ENCODE measurements around the gene HMOX2.
A peak's percentile ranks its signal among the peaks of the same experiment; 100 is the strongest.

HMOX2 gene

GRCh38 chr16:4505356-4506147, 29.4 kb downstream of the HMOX2 start:
- peak in 2 of 4 experiments; percentile 47 to 69 for DNase-seq

DNA sequence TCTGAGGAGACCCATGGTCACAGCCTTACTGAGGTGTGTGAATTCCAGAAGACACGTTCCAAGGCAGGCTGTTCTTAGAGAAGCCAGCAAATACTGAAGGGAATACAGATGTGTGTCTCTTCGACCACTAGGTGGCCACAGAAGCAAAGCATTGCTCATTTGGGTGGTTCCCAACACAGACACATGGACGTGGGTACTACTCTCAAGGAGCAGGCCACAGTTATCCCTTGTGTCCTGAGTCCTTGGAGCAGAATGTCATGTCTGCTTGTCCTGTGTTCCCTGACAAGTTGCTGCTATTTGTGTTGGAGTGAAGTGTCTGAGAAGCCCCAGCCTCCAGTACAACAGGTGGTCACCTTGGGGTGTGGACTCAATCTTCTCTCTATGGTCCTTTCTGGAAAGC, 30.3 kb downstream of the HMOX2 start:
- peak in 1 of 4 experiments; percentile 28 for DNase-seq

DNA sequence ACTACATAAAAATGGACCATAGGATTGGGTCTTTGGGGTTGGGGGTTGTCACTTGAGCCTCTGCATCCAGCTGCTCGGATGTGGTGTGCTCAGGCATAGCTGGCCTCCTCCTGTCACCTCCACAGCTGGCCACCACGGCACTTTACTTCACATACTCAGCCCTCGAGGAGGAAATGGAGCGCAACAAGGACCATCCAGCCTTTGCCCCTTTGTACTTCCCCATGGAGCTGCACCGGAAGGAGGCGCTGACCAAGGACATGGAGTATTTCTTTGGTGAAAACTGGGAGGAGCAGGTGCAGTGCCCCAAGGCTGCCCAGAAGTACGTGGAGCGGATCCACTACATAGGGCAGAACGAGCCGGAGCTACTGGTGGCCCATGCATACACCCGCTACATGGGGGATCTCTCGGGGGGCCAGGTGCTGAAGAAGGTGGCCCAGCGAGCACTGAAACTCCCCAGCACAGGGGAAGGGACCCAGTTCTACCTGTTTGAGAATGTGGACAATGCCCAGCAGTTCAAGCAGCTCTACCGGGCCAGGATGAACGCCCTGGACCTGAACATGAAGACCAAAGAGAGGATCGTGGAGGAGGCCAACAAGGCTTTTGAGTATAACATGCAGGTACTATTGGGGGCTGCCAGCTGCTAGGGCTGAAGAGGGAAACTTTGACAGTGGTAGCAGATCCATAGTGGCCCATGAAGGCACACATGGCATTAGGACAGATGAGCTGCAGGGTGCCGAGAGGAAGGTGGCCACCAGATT, 31.6 kb downstream of the HMOX2 start:
- DNase-seq, result no peak

GRCh38 chr16:4508806-4509205, 32.6 kb downstream of the HMOX2 start:
- DNase-seq, result no peak

- DNase-seq, result no peak
Measured at GRCh38 chr16:4509420-4509819, 33.2 kb downstream of the HMOX2 start.

- no peak for DNase-seq
Measured at GRCh38 chr16:4510131-4510530, 33.9 kb downstream of the HMOX2 start.

DNA sequence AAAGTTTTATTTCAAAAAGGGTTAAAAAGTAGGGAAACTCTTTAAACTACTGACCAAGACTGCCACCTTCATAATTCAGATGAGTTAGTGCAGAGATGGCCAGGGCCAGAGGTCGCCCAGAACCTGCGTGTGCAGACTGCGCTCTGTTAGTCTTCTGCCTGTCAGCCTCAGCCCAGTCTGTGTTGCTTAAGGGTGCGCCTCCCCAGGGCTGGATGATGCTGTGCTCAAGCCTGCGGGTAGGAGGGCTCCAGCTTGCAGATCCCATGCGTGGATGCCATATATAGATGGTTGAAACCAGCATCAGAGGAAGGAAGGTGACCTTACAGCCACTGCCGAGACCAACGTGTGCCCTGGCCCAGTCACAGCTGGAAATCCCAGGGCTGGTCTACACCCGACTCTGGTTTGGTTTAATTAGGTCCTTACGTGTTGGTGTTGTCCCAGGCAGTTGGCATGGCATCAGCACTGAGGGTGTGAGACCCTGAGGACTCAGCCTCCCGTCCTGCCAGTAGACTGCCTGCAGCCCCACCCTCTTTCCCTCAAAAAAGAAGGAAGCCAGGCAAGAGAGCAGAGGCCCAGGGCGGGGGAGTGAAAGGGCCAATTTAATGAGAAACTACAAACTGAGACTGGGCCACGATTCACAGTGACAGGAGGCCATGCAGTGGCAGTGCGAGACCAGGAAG, 34.7 kb downstream of the HMOX2 start:
- no peak for DNase-seq

GRCh38 chr16:4511441-4512082, 35.4 kb downstream of the HMOX2 start:
- no peak for DNase-seq

DNA sequence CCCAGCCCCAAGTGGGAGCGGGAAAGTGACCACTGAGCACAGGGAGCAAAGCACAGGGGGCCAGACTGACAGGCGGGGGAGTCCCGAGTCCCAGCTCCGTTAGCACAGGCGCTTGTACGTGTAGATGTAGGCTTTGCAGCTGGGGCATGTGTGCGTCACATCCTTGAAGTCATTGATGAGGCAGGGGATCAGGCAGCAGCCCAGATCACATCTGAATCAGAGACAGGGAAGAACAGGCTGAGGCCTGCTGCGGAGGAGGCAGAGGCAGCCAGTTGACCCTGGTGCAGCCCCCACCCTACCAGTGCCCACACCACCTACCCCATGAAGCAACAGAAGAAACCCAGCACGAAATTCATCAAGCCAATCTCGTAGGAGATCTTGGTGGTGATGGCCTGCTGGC, 36.3 kb downstream of the HMOX2 start:
- no peak for DNase-seq

DNA sequence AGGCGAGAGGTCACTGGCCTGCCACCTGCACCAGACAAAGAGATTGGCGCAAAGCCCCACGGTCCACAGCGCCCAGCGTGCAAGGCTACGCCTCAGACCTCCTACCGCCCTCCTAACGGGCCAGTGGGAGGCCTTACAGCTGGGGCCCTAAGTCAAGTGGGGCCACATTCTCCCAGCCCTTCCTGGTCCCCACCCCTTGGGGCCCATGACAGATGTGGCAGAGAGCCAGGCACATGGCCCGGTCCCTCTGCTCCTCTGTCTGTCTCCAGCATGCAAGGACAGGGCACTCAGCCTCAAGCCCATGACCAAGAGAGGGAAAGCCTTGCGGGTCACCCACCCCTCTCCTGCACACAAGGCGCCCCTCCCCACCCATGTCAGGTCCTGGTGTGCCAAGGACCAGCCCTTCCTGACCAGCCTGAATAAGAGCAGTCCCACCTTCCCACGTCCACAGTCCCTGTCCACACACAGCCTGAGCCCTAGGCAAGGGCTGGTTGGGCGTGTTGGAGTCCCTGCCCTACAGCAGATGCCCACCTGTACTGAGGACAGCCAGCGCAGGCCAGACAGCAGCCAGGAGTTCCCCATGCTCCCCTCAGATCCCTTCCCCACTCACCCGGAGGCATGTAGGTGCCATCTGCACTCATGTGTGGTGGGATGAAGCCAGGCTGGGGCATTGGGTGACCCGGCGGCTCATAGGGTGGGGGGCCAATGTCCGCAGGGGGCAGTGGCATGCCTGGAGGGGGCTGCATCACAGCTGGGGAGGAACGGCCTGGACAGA, 37.1 kb downstream of the HMOX2 start:
- DNase-seq, result no peak

DNA sequence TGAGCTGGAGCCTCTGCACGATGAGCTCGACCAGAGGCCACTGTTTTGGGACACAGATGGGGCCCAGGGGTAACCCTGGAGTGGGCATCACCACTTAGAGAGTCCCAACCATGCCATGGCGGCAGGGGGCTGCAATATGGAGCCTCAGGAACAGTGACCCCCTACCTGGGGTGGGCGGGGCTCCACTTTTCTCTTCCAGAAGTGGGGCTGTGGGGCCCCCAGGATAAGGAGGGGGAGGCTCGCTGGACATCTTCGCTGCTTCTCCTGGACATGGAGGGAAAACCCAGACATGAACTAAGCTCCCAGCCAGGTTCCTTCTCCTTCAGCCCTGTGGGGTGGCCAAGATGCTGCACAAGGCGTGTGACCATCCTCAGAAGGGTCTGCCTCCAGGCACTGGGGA, 37.7 kb downstream of the HMOX2 start:
- DNase-seq, result no peak

GRCh38 chr16:4514606-4515005, 38.4 kb downstream of the HMOX2 start:
- DNase-seq, result no peak

DNA sequence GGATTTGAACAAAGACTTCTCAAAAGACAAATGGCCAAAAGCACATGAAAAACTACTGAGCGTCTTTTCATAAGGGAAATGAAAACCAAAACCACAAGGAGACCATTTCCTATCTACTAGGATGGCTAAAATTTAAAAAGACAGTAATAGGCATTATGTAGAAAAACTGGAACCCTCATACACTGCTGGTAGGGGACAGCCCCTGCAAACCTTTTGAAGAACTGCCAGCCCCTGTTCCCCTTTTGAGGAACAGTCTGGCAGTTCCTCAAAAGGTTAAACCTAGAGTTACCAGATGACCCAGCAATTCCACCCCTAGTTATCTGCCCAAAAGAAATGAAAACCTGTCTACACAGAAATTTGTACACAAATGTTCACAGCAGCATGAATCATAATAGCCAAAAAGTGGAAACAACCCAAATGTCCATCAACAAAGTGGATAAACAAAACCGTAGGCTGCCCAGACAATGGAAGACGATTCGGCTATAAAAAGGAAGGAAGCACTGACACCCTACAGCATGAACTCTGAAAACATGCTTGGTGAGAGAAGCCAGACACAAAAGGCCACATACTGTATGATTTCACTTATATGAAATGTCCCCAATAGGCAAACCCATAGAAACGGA, 39.5 kb downstream of the HMOX2 start:
- DNase-seq, result no peak

GRCh38 chr16:4517812-4518680, 41.8 kb downstream of the HMOX2 start:
- DNase-seq, result no peak

GRCh38 chr16:4519274-4520058, 43.3 kb downstream of the HMOX2 start:
- no peak for DNase-seq

- no peak for DNase-seq
Measured at GRCh38 chr16:4520913-4521312, 44.7 kb downstream of the HMOX2 start.

DNA sequence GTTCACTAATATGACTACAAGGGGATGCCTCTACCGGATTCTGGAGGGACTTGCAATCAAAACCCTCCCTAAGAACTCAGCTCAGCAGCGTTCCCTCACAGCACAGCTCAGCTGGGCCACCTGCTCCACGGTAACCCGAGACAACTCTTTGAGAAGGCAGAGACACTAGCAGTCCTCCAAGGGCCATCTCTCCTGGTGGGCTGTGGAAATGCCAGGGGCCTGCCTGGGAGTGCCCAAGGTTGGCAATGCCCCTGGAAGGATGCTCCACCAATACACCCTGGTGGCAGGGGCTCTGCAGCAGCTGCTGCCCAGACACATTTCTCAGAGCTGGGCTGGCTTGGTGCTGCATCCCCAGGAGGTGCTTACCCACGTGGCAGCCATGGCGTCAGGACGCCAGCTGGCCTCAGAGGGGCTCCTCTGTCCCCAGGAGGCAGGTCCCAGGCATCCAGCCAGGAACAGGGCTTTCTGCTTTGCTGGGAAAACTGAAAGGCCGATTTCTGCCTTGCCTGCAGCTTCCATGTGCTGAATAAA, 45.9 kb downstream of the HMOX2 start:
- no peak for DNase-seq

GRCh38 chr16:4523686-4524085, 47.5 kb downstream of the HMOX2 start:
- DNase-seq, result no peak

- no peak for DNase-seq
Measured at GRCh38 chr16:4524571-4524970, 48.4 kb downstream of the HMOX2 start.

DNA sequence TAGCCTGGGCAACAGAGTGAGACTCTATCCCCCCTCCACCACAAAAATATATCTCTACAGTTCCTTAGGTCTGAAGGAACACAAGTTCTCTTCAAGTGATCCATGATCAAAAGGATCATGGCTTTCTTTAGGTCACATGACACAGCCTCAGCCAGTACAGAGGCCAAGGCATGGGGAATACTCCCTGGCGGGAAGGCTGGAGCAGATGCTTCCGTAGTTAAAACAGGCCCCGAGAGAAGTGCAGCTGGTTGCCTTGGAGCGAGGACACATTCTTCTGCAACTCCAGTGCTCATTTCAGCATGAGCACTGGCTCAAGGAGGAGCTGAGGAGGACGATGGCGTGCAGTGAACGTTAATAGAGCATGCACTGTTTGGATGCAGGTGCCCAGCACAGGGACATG, 48.9 kb downstream of the HMOX2 start:
- DNase-seq, result no peak
